DMS114 treated with DMSO at 0.1 percent for 48 hours (cell line): ENCODE data around the gene RFNG.

Experiments
- DNase-seq: peaks from one replicate; lab custom pipeline; 2025; ENCODE audit not compliant: unreplicated experiment; lab: John Stamatoyannopoulos, UW

RFNG gene

GRCh38 chr17:82004517-82005455 lies 46.8 kb downstream of the RFNG start:
- DNase-seq, result no peak

GRCh38 chr17:82003411-82004381 lies 47.9 kb downstream of the RFNG start:
- no peak for DNase-seq

GRCh38 chr17:82001571-82002056 lies 50.0 kb downstream of the RFNG start:
- DNase-seq, result no peak

GRCh38 chr17:82000803-82001570 lies 50.6 kb downstream of the RFNG start:
- no peak for DNase-seq

GRCh38 chr17:81999976-82000802 lies 51.4 kb downstream of the RFNG start:
- no peak for DNase-seq

- no peak for DNase-seq
Measured at GRCh38 chr17:81999587-81999975, 52.0 kb downstream of the RFNG start.

GRCh38 chr17:81998691-81999438 lies 52.7 kb downstream of the RFNG start:
- DNase-seq, result no peak

GRCh38 chr17:81998212-81998611 lies 53.4 kb downstream of the RFNG start:
- no peak for DNase-seq
